SU-DHL-6 (cell line): Measurements from ENCODE around the gene FGF9.

Experiments
- CTCF ChIP-seq: fragments of 200-600 bp; sonication (generic); IDR thresholded peaks from one replicate; pipeline ENCODE4 v1.5.1; 2017; ENCODE audit warnings: antibody characterized with exemption, mild to moderate bottlenecking, low read length, moderate library complexity; ENCODE audit not compliant: insufficient read depth, poor library complexity, severe bottlenecking
- EZH2phosphoT487 ChIP-seq: fragments of 200-600 bp; sonication (generic), shearing (Covaris generic); conservative IDR thresholded peaks from 2 replicates; pipeline ENCODE4 v1.6.1; 2018; ENCODE audit warnings: mild to moderate bottlenecking, antibody characterized with exemption, low read length, moderate library complexity, mixed read lengths

- TF ChIP-seq CTCF (no peak), EZH2phosphoT487 (no peak)
Observed at GRCh38 chr13:21703846-21704245, 33.0 kb downstream of the FGF9 start.
